Kidney tubule cell (primary cell): ENCODE measurements around the gene VPS51.
A peak's percentile ranks its signal among the peaks of the same experiment; 100 is the strongest.
"Not testable (repeated sequence)": the region's sequence is repeated elsewhere in the genome, so short reads cannot be mapped to it uniquely, and the experiment has no call there.

Experiments
- DNase-seq: peaks from one replicate; pipeline ENCODE4 v3.0.0-alpha.2; 2018; ENCODE audit warnings: low spot score

Gene VPS51

GRCh38 chr11:65134240-65134951 is 38.4 kb downstream of the VPS51 start, which contains the start of gene SYVN1:
Gene SYVN1 (minus strand): TSS chr11:65134519. CDS start chr11:65133601, 918 bp downstream.
- peak; percentile 89 for DNase-seq

- DNase-seq, result peak; percentile 98
Measured at GRCh38 chr11:65134952-65135632, 39.1 kb downstream of the VPS51 start.

GRCh38 chr11:65135633-65136145 is 39.7 kb downstream of the VPS51 start:
- DNase-seq, result no peak

GRCh38 chr11:65136515-65137096 is 40.6 kb downstream of the VPS51 start:
- no peak for DNase-seq

- no peak for DNase-seq
Measured at GRCh38 chr11:65141896-65142494, 46.0 kb downstream of the VPS51 start.

GRCh38 chr11:65147352-65148075 is 51.5 kb downstream of the VPS51 start:
- no peak for DNase-seq

- DNase-seq, result no peak
Measured at GRCh38 chr11:65148657-65149056, 52.6 kb downstream of the VPS51 start.

GRCh38 chr11:65150131-65150508 is 54.1 kb downstream of the VPS51 start:
- not testable (repeated sequence) for DNase-seq

- peak; percentile 97 for DNase-seq
Measured at GRCh38 chr11:65150509-65151299, 54.7 kb downstream of the VPS51 start.

- DNase-seq, result no peak
Measured at GRCh38 chr11:65151331-65151899, 55.4 kb downstream of the VPS51 start.

- no peak for DNase-seq
Measured at GRCh38 chr11:65152122-65152521, 56.1 kb downstream of the VPS51 start.

GRCh38 chr11:65156256-65156655 is 60.2 kb downstream of the VPS51 start:
- DNase-seq, result no peak

GRCh38 chr11:65156926-65157325 is 60.9 kb downstream of the VPS51 start:
- DNase-seq, result no peak

- DNase-seq, result no peak
Measured at GRCh38 chr11:65157336-65157735, 61.3 kb downstream of the VPS51 start.

- DNase-seq, result no peak
Measured at GRCh38 chr11:65159012-65159411, 63.0 kb downstream of the VPS51 start.

- no peak for DNase-seq
Measured at GRCh38 chr11:65160643-65161042, 64.6 kb downstream of the VPS51 start.
